H1 (cell line): ENCODE data around the gene ZNF248. TPM values are rescaled to one million over a fixed set of nuclear protein-coding genes. Genes with fewer than 3 reads are reported as not detected.

ENCODE experiments used
- ATF2 ChIP-seq: IDR thresholded peaks from 2 replicates; pipeline ENCODE4 v1.6.1; 2012; ENCODE audit warnings: low read length, inconsistent platforms
- POLR2AphosphoS5 ChIP-seq: IDR thresholded peaks from 2 replicates; pipeline ENCODE4 v1.6.1; 2011; ENCODE audit warnings: low read depth, low read length
- polyA plus RNA-seq, 7 experiments: library from polyadenylated mRNA; depleted of rRNA in 3 of 7; stranded (reverse) in 5 of 7; unstranded in 2 of 7; fragments of >200 nt in 5 of 7; fragments of 200-250 nt in 2 of 7; gene quantifications; 1 replicate in 5 of 7; 2 replicates in 1 of 7; 4 replicates in 1 of 7; pipeline versions ENCODE4 v1.2.1 to v1.2.3, GENCODE V29; 2011 to 2013; ENCODE audit warnings: missing spikeins in 2 of 7, mixed read lengths in 2 of 7
- total RNA-seq: library from RNA; stranded (reverse); fragmentation: NEBNext Ultra II Directional; extraction: Animal tissue kit (Norgen Biotek cat#: 25700); gene quantifications from 2 replicates; pipeline ENCODE4 v1.2.1, GENCODE V29; 2021

The ZNF248 gene
- total and polyA plus RNA-seq, 2 of the 8 experiments (the other 6 are each of a cell fraction or from before 2014, with no cell fraction given), result 9.1 TPM; not detected in 1

- no peak for TF ChIP-seq ATF2
- no peak for TF ChIP-seq POLR2AphosphoS5
- TF ChIP-seq, all 59 proteins: peak for 0
Measured at GRCh38 chr10:37855636-37856035, 1.8 kb downstream of the ZNF248 start (continued).
